ENCODE measurements around the gene FAM184B.

- TF ChIP-seq CTCF (IDR thresholded peaks at IDR 0.05 in 8 of 11, conservative IDR thresholded peaks at IDR 0.05 in 3 of 11) (peak in 10 of 11 experiments; percentile 3 to 65 (median 50)), POLR2AphosphoS5 (IDR thresholded peaks at IDR 0.05) (no peak), POLR2A (IDR thresholded peaks at IDR 0.05) (no peak)
These were observed 35.6 kb upstream of the FAM184B start for GRCh38 chr4:17817027-17817426.

Measured in spleen (tissue), 7 donors.